ENCODE measurements around the gene DCP2. TPM values are rescaled to one million over a fixed set of nuclear protein-coding genes. Genes with fewer than 3 reads are reported as not detected.

Gene DCP2
- total and polyA plus RNA-seq, 2 experiments from 2014 or later, result 17.6 to 23.9 TPM

GRCh38 chr5:113053511-113053995, 77.0 kb downstream of the DCP2 start:
- H3K27ac ChIP-seq, result no peak overlapping the region
- peaks cover 38% of the 10 kb centered on the region for H3K36me3 ChIP-seq
- H3K9me3 ChIP-seq (ENCODE audit: low read depth), result no peaks in the 10 kb centered on the region
- TF ChIP-seq, protein P1, sequence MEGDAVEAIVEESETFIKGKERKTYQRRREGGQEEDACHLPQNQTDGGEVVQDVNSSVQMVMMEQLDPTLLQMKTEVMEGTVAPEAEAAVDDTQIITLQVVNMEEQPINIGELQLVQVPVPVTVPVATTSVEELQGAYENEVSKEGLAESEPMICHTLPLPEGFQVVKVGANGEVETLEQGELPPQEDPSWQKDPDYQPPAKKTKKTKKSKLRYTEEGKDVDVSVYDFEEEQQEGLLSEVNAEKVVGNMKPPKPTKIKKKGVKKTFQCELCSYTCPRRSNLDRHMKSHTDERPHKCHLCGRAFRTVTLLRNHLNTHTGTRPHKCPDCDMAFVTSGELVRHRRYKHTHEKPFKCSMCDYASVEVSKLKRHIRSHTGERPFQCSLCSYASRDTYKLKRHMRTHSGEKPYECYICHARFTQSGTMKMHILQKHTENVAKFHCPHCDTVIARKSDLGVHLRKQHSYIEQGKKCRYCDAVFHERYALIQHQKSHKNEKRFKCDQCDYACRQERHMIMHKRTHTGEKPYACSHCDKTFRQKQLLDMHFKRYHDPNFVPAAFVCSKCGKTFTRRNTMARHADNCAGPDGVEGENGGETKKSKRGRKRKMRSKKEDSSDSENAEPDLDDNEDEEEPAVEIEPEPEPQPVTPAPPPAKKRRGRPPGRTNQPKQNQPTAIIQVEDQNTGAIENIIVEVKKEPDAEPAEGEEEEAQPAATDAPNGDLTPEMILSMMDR (IDR thresholded peaks at IDR 0.05; ENCODE audit: low read depth, low read length), result no peak
- no peak overlapping the region for H3K4me3 ChIP-seq
- H3K4me1 ChIP-seq (ENCODE audit: low read depth), result no peaks in the 10 kb centered on the region
- no peaks in the 10 kb centered on the region for H3K27me3 ChIP-seq
- DNase-seq (ENCODE audit: low read depth in 1 of 2, low spot score in 1 of 2), result peak in 1 of 2 donors; percentile 92

DNA sequence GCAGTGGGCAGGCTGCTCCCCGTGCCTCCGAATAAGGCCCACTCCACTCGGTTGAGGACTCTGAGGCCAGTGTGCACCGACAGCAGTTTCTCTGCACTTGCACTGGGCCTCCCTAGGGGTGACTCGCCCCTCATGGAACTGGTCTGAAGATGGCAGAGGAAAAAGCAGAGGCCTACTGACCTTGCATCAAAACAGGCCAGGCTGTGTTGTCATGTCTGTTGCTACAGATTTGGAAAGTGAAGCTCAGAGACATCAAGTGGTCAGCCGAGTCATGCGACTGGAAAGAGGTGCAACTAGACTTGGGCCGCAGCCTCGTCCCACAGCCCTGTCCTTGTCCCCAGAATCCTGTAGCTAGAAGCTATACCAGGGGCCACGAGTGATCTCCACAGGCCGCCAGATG, 78.3 kb downstream of the DCP2 start:
- no peak overlapping the region for H3K4me3 ChIP-seq
- TF ChIP-seq, protein P1 (IDR thresholded peaks at IDR 0.05; ENCODE audit: low read depth, low read length), result no peak
- no peak for DNase-seq (ENCODE audit: low read depth in 1 of 2, low spot score in 1 of 2)
- H3K36me3 ChIP-seq, result peaks cover 37% of the 10 kb centered on the region
- no peaks in the 10 kb centered on the region for H3K9me3 ChIP-seq (ENCODE audit: low read depth)
- no peaks in the 10 kb centered on the region for H3K27me3 ChIP-seq
- no peaks in the 10 kb centered on the region for H3K4me1 ChIP-seq (ENCODE audit: low read depth)
- no peak overlapping the region for H3K27ac ChIP-seq

- no peak overlapping the region for H3K4me3 ChIP-seq
- no peak for DNase-seq (ENCODE audit: low read depth in 1 of 2, low spot score in 1 of 2)
- H3K36me3 ChIP-seq, result peaks cover 25% of the 10 kb centered on the region
- no peak overlapping the region for H3K27ac ChIP-seq
- no peaks in the 10 kb centered on the region for H3K9me3 ChIP-seq (ENCODE audit: low read depth)
- peaks cover 7% of the 10 kb centered on the region for H3K4me1 ChIP-seq (ENCODE audit: low read depth)
- TF ChIP-seq, protein P1 (IDR thresholded peaks at IDR 0.05; ENCODE audit: low read depth, low read length), result no peak
- H3K27me3 ChIP-seq, result no peaks in the 10 kb centered on the region
Observed at GRCh38 chr5:113056988-113057387, 80.4 kb downstream of the DCP2 start.

- no peaks in the 10 kb centered on the region for H3K27me3 ChIP-seq
- no peak overlapping the region for H3K4me3 ChIP-seq
- peaks cover 9% of the 10 kb centered on the region for H3K4me1 ChIP-seq (ENCODE audit: low read depth)
- no peak for DNase-seq (ENCODE audit: low read depth in 1 of 2, low spot score in 1 of 2)
- TF ChIP-seq, protein P1 (IDR thresholded peaks at IDR 0.05; ENCODE audit: low read depth, low read length), result no peak
- H3K9me3 ChIP-seq (ENCODE audit: low read depth), result no peaks in the 10 kb centered on the region
- H3K36me3 ChIP-seq, result peaks cover 25% of the 10 kb centered on the region
- H3K27ac ChIP-seq, result no peak overlapping the region
Observed at GRCh38 chr5:113057557-113057984, 81.0 kb downstream of the DCP2 start.

GRCh38 chr5:113058269-113058668, 81.7 kb downstream of the DCP2 start:
- DNase-seq (ENCODE audit: low read depth in 1 of 2, low spot score in 1 of 2), result no peak
- TF ChIP-seq, protein P1 (IDR thresholded peaks at IDR 0.05; ENCODE audit: low read depth, low read length), result no peak
- Histone ChIP-seq H3K4me3 (no peak overlapping the region), H3K9me3 (ENCODE audit: low read depth) (no peaks in the 10 kb centered on the region), H3K27ac (no peak overlapping the region), H3K4me1 (ENCODE audit: low read depth) (peaks cover 9% of the 10 kb centered on the region), H3K27me3 (no peaks in the 10 kb centered on the region), H3K36me3 (peaks cover 23% of the 10 kb centered on the region)

Measured in cardiac muscle cell (in vitro differentiated cells and primary cell).